GM06990 (cell line): ENCODE measurements around the gene MOXD1.

Experiments used
- DNase-seq: peaks from one replicate; pipeline ENCODE4 v3.0.0-alpha.2; 2011; ENCODE audit not compliant: insufficient read length; ENCODE audit errors: extremely low read depth
- H3K27me3 ChIP-seq: replicated peaks from 2 replicates; pipeline ENCODE4 v1.6.0; 2011; ENCODE audit warnings: low read length; ENCODE audit not compliant: control insufficient read depth, insufficient read depth
- H3K36me3 ChIP-seq: 2 replicates; pipeline ENCODE4 v1.5.1; 2011; ENCODE audit warnings: low read length; ENCODE audit not compliant: control insufficient read depth, insufficient read depth
- H3K4me3 ChIP-seq: replicated peaks from 2 replicates; pipeline ENCODE4 v1.5.1; 2011; ENCODE audit warnings: low read depth, mild to moderate bottlenecking, control low read depth, low read length
- CTCF ChIP-seq: IDR thresholded peaks from 2 replicates; pipeline ENCODE4 v1.5.1; 2011; ENCODE audit warnings: low read length, control low read depth, mild to moderate bottlenecking, inconsistent platforms; ENCODE audit not compliant: insufficient read depth, poor library complexity, severe bottlenecking

Gene MOXD1

GRCh38 chr6:132413499-132413802 is 12.2 kb upstream of the MOXD1 start:
- Histone ChIP-seq H3K4me3 (no peak overlapping the region), H3K36me3 (no peaks in the 10 kb centered on the region), H3K27me3 (no peaks in the 10 kb centered on the region)
- DNase-seq: no peak
- no peak for TF ChIP-seq CTCF

- Histone ChIP-seq H3K36me3 (no peaks in the 10 kb centered on the region), H3K4me3 (no peak overlapping the region), H3K27me3 (no peaks in the 10 kb centered on the region)
- no peak for DNase-seq
- no peak for TF ChIP-seq CTCF
These were observed 11.6 kb upstream of the MOXD1 start for GRCh38 chr6:132412656-132413498.

DNA sequence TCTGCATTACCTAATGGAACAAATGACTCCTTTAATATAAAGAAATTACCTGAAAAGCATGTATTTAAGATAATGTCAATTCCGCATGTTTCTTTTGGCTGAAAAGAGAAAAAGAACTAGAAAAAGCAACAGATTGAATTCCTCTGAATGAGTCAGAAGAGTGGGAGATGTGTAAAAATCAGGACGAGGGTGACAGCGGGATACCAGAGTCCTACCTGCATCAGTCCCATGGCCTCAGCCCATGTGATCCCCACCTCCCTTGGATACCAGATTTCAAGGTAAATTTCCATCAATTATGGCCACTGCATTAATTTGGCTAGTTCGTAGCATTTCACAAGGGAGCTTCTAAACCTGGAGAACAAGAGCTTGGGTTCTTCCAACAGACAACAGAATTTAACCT is 10.0 kb upstream of the MOXD1 start:
- no peaks in the 10 kb centered on the region for H3K36me3 ChIP-seq
- no peak for TF ChIP-seq CTCF
- no peak for DNase-seq
- no peaks in the 10 kb centered on the region for H3K27me3 ChIP-seq
- H3K4me3 ChIP-seq: no peak overlapping the region

DNA sequence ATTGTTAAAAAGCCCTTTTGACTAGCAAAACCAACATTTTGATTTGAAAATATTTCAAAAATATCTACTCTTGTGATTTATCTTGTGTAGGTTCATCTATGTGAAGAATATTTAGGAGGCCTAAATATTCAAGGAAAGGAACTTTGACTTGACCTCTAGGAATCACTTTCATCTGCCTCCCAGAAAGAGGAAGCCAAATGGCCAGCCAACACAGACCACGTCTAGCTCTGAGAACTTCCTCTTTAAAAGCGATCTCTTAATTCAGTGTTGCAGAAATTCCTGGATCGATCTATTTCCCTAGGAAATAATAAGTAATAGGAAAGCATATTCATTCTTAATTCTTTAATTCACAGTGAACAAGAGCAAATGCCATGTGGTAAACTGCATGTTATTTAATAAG is 9.6 kb upstream of the MOXD1 start:
- Histone ChIP-seq H3K27me3 (no peaks in the 10 kb centered on the region), H3K4me3 (no peak overlapping the region), H3K36me3 (no peaks in the 10 kb centered on the region)
- no peak for DNase-seq
- TF ChIP-seq CTCF: no peak

DNA sequence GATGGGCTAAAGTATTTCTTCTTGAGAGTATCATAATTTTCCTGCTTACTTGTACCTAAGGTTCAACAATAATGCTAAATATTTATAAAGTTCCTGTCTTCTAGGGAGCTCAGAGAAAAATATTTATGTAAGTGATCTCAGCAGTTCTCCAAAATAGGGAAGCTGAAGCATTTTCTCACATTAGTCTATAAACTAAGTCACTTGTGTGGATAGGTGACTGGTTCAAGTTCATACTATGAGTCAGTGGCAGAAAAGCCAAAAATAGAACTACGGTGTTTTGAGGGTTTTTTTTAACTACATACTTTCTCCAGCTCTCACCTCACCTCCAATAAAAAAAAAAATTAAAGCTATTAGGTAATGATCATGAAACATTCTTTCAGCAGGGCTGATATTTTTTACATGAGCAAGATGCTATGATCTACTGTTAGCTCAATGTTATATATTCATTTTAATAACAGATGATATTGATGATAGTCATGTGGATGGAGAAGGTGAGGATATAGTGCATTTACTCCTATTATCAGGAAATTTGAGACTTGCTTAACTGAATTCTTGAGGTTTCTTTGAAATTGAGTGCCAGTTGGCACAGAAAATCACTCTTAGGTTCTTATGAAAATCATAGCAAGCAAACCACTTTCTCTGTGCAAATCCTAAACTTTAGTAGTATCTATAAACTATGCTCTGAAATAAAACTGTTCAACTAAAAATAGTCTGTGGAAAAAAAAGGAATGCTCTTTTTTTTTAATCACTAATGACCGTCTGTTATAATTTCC is 4.1 kb upstream of the MOXD1 start:
- Histone ChIP-seq H3K36me3 (no peaks in the 10 kb centered on the region), H3K27me3 (no peaks in the 10 kb centered on the region), H3K4me3 (0 out of 2 replicates have a peak overlapping the region, but pooled peaks have one; percentile 15)
- no peak for TF ChIP-seq CTCF
- DNase-seq: peak; percentile 42
